ENCODE results near the gene TMPRSS3.

Gene TMPRSS3

GRCh38 chr21:42330380-42331371, 65.2 kb downstream of the TMPRSS3 start:
- Histone ChIP-seq H3K4me2 (ENCODE audit: low read depth, low read length, poor library complexity, severe bottlenecking) (no peak overlapping the region), H3K79me2 (ENCODE audit: insufficient read depth, low read length) (no peaks in the 10 kb centered on the region), H3K9ac (ENCODE audit: low read length) (no peak overlapping the region), H3K4me3 (ENCODE audit: insufficient read depth, low read length, poor library complexity, severe bottlenecking) (no peak overlapping the region), H3K27me3 (ENCODE audit: low read length) (no peaks in the 10 kb centered on the region), H3K9me2 (replicated peaks; ENCODE audit: insufficient read depth, low read length) (no peaks in the 10 kb centered on the region), H2AFZ (ENCODE audit: low read depth, low read length, severe bottlenecking) (no peak overlapping the region), H4K20me1 (ENCODE audit: low read depth, low read length) (no peaks in the 10 kb centered on the region), H3K27ac (ENCODE audit: low read depth, low read length) (no peak overlapping the region), H3F3A (ENCODE audit: insufficient read depth) (no peaks in the 10 kb centered on the region), H3K36me3 (ENCODE audit: low read length) (no peaks in the 10 kb centered on the region), H3K9me3 (ENCODE audit: insufficient read depth, low read length) (no peaks in the 10 kb centered on the region)
- TF ChIP-seq EZH2phosphoT487 (conservative IDR thresholded peaks at IDR 0.05; ENCODE audit: low read length) (no peak), CTCF (IDR thresholded peaks at IDR 0.05; ENCODE audit: insufficient read depth, low read length, poor library complexity, severe bottlenecking) (no peak)

DNA sequence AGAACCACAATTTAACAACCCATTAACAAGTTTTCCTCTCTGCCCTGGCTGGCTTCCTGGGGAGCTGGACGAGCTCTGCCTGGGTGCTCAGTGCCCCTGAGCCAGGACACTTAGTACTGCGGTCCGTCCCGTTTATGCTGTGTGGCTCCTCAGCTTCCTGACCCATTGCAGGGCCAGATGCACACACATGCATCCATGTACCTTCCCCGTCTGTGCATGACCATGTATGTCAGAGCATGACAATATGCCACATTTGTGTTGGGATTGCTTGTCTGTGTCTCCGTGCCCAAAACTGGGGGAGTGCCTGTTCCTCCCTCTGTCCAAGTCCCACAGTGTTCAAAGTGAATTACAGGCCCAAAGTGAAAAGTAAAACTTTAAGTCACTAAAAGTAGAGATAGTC, 71.0 kb downstream of the TMPRSS3 start:
- H3K27ac ChIP-seq (ENCODE audit: low read depth, low read length), result no peak overlapping the region
- no peak overlapping the region for H3K9ac ChIP-seq (ENCODE audit: low read length)
- no peaks in the 10 kb centered on the region for H3K27me3 ChIP-seq (ENCODE audit: low read length)
- no peak overlapping the region for H2AFZ ChIP-seq (ENCODE audit: low read depth, low read length, severe bottlenecking)
- H3K4me3 ChIP-seq (ENCODE audit: insufficient read depth, low read length, poor library complexity, severe bottlenecking), result no peak overlapping the region
- H3K36me3 ChIP-seq (ENCODE audit: low read length), result no peaks in the 10 kb centered on the region
- H3K9me3 ChIP-seq (ENCODE audit: insufficient read depth, low read length), result no peaks in the 10 kb centered on the region
- no peaks in the 10 kb centered on the region for H3F3A ChIP-seq (ENCODE audit: insufficient read depth)
- H3K79me2 ChIP-seq (ENCODE audit: insufficient read depth, low read length), result no peaks in the 10 kb centered on the region
- no peak for TF ChIP-seq EZH2phosphoT487 (conservative IDR thresholded peaks at IDR 0.05; ENCODE audit: low read length)
- TF ChIP-seq CTCF (IDR thresholded peaks at IDR 0.05; ENCODE audit: insufficient read depth, low read length, poor library complexity, severe bottlenecking), result no peak
- no peaks in the 10 kb centered on the region for H4K20me1 ChIP-seq (ENCODE audit: low read depth, low read length)
- no peak overlapping the region for H3K4me2 ChIP-seq (ENCODE audit: low read depth, low read length, poor library complexity, severe bottlenecking)
- no peaks in the 10 kb centered on the region for H3K9me2 ChIP-seq (replicated peaks; ENCODE audit: insufficient read depth, low read length)

All from SU-DHL-6 (cell line).